ENCODE measurements around the gene GPRC5A. TPM values are rescaled to one million over a fixed set of nuclear protein-coding genes. Genes with fewer than 3 reads are reported as not detected.
"Not testable (repeated sequence)": the region's sequence is repeated elsewhere in the genome, so short reads cannot be mapped to it uniquely, and the experiment has no call there.

The GPRC5A gene, protein sequence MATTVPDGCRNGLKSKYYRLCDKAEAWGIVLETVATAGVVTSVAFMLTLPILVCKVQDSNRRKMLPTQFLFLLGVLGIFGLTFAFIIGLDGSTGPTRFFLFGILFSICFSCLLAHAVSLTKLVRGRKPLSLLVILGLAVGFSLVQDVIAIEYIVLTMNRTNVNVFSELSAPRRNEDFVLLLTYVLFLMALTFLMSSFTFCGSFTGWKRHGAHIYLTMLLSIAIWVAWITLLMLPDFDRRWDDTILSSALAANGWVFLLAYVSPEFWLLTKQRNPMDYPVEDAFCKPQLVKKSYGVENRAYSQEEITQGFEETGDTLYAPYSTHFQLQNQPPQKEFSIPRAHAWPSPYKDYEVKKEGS
- 10.4 and 15.1 TPM in 2 replicates for total RNA-seq

DNA sequence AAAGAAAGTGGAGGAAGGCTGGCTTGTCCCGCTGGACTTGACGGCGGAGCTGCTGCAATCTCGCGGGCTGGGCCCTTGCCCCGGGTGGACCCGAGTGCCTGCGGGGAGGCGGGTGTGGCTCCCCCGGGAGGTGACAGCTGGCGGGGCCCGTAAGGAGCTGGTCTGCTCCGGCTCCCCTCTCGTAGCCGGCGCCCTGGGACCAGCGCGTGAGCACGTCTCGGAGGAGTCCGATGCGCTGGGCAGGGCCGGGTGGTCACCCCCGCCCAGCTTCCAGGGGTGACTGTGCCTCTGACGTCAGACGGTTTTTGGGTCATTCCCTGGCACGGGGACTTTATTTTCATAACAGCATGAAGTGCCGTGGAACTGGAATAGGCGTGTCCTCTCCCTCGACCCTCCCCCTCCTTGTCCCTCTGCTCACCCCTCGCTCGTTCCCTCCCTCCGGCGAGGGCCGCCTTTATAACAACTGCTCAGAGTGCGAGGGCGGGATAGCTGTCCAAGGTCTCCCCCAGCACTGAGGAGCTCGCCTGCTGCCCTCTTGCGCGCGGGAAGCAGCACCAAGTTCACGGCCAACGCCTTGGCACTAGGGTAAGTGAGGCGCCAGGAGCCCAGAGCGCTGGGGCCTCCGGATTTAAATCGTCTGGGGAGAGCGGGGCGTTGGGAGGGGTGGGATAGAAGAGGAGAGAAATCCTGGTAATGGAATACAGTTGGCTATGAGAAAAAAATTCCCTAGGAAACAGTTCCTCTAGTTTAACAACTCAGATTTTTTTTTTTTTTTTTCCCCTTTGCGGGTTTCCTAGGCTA lies at the start of gene GPRC5A:
Gene GPRC5A, plus strand, starts transcription at position 483 of the 801 bp plus-strand sequence. CDS start 16,688 bp downstream, outside the sequence.
- DNase-seq (ENCODE audit: low read depth, low spot score) = peak; percentile 78

DNA sequence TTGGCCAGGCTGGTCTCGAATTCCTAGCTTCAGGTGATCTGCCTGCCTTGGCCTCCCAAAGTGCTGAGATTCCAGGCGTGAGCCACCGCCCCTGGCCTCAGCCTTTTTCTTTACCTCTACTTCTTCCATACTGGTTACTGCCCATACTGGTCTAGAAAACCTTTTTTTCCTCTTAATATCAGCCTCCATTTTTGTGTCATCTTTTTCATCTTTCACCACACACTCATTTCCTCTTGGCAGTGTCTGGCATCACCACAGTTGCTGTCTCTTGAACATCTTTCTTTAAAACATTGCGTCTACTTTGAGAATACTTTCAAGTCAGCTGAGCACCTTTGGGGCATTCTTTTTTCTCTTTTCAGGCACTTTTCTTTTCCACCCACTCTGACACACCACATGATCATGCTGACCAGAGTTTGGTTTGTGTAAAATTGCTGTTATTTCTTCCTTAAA lies 45.5 kb upstream of the GPRC5A start:
- DNase-seq (ENCODE audit: low read depth, low spot score) = no peak

DNA sequence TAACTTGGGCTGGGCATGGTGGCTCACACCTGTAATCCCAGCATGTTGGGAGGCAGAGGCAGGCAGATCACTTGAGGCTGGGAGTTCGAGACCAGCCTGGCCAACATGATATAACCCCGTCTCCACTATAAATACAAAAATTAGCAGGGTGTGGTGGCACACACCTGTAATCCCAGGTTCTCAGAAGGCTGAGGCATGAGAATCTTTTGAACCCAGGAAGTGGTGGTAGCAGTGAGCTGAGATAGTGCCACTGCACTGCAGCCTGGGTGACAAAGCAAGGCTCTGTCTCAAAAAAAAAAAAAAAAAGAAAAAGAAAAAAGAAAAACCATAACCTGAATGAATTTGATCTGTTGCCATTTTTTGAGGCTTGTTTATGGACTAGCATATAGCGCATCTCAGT lies 44.6 kb upstream of the GPRC5A start:
- DNase-seq (ENCODE audit: low read depth, low spot score) = not testable (repeated sequence)

DNA sequence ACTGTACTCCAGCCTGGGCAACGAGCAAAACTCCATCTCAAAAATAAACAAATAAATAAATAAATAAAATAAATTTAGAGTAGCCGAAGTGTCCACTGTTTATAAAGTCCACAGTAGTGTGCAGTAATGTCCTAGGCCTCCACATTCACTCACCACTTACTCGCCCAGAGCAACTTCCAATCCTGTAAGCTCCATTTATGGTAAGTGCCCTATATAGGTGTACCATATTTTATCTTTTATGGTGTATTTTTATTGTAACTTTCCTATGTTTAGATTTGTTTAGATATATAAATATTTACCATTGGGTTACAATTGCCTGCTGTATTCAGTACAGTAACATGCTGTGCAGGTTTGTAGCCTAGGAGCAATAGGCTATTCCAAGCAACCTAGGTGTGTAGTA lies 37.9 kb upstream of the GPRC5A start:
- no peak for DNase-seq (ENCODE audit: low read depth, low spot score)

DNA sequence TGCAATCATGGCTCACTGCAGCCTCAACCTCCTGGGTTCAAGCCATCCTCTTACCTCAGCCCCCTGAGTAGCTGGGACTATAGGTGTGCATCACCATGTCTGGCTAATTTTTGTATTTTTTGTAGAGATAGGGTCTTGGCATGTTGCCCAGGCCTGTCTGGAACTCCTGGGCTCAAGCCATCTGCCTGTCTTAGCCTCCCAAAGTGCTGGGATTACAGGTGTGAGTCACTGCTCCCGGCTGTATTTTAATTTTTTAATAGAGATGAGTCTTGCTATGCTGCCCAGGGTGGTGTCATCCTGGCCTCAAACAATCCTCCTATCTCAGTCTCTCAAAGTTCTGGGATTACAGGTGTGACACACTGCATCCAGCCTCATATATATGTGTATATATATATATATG lies 31.7 kb upstream of the GPRC5A start:
- no peak for DNase-seq (ENCODE audit: low read depth, low spot score)

DNA sequence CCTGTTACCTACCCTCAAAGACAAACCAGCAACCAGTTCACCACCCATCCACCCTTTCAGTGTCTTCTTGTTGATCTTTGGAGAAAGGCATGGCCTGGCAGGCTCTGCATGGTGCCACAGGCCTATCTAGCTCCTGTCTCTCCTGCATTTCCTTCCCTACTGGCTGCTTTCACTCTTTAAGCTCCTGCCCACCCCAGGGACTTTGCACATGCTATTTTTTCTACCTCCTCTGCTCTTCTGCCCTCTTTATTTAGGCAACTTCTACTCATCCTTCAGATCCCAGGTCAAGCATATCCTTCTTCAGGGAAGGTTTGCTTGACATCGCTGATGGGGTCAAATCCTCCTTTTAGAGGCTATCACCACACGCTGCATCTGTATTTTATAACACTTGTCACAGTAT lies 27.1 kb upstream of the GPRC5A start:
- DNase-seq (ENCODE audit: low read depth, low spot score) = no peak

DNA sequence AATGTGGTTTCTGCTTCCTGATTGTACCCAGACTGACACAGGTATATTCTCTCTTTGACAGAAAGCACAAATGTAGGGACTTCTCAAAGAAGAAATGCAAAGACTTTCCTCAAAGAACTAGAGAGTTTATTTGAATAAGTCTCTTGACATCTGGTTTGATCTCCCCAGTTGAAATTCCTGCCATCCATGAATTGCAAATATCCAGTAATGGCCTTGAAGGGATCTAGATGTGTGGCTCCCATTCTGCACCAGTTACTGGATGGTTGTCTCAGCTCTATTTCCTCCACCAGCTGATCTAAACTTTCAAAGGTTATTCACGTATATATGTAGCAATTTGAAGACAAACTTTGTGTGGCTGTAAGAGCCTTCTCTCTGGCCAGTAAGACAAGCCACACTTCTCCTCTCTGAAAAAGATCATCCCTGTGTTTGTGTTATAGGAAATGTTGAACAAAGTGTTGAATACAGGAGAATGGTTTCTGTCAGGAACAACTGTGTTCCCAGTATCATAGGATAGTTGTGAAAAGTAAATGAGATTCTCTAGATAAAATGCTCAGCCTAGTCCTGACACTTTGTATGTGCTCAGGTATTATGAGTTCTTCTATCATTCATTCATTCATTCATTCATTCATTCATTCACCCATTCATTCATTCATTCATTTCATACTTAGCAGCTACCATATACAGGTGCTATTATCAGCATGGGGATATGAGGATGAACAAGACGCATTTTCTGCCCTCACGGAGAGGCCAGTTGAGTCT lies 22.7 kb upstream of the GPRC5A start:
- DNase-seq (ENCODE audit: low read depth, low spot score) = no peak

DNA sequence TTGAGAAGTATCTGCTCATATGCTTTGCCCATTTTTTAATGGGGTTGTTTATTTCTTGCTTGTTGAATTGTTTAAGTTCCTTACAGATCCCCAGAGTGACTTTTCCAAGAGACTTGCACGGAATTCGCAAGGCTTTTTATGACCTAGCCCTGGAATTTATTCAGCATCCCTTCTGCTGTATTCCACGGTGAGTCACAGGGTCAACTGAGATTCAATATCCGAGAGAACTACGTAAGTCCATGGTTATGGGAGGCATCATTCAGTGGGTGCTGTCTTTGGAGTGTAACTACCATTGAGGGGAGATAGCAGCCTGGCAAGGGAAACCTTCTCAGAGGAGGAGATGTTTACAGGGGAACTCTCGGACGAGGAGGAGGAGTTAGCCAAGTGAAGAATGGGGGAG lies 20.9 kb upstream of the GPRC5A start:
- peak; percentile 39 for DNase-seq (ENCODE audit: low read depth, low spot score)

DNA sequence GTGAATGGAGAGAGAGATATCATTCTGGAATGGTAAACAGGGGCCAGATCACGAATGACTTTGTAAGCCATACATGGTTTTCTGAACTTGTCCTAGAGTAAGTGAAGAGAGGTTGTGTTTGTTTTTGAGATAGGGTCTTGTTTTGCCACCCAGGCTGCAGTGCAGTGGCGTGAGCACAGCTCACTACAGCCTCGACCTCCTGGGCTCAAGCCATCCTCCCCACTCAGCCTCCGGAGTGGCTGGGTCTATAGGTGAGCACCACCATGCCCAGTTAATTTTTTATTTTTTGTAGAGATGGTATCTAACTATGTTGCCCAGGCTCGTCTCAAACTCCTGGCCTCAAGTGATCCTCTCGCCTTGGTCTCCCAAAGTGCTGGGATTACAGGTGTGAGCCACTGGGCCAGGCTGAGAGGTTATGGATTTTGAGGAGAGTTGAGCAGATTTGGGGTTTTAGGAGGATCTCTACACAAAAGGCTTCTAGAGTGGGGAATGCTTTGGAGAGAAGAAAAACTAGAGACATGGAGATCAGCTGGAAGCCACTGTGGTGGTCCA lies 19.7 kb upstream of the GPRC5A start:
- DNase-seq (ENCODE audit: low read depth, low spot score) = no peak

DNA sequence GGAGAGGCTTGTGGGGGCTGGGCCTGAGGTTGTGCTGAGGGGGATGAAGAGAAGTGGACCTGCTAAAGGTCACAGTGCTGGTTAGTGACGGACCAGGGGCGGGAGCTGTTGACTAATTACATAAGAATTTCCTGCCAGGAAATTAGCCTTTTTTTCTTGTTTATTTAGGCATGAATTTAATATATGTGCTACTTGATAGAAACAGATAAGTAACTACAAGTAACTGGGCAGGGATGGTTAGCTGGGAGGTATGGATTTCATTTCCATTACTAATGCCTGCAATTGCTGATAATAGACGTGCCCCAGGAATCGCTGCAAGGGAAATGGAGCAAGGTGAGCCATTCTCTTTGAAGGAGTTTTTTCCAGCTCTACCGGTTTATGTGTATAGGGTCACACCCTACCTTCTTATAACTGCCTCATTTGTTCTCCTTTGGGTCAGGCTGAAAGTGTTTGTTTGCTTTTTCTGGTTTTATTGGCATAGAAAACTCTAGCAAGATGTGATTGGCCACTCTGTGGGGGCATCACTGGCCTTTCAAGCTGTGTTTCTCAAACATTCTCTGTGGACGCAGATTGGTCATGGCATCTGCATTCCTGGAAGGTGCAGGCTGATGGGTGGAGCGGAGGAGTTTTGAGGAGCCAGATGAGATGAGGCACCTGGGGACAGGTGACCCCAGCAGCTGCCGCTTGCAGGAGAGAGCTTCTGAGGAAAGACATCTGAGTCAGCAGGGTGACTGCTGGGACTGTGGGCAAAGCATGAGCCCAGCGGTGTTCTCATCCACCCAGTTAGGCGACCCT lies 19.0 kb upstream of the GPRC5A start:
- DNase-seq (ENCODE audit: low read depth, low spot score) = peak; percentile 77

DNA sequence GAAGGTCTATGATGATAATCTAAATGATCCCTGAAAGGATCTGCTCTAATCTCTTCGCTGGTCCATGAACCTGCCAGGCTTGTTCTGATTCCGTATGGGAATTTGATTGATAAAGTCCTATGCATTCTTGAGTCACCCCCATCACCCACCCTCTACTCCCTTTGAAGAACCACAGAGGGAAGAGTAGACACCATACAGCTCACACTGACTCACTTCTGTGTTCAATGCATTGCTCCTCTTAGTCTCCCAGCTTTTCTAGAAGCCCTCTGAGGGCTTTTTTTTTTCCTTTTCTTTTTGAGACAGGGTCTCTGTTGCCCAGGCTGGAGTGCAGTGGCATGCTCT lies 18.5 kb upstream of the GPRC5A start:
- DNase-seq (ENCODE audit: low read depth, low spot score) = no peak

DNA sequence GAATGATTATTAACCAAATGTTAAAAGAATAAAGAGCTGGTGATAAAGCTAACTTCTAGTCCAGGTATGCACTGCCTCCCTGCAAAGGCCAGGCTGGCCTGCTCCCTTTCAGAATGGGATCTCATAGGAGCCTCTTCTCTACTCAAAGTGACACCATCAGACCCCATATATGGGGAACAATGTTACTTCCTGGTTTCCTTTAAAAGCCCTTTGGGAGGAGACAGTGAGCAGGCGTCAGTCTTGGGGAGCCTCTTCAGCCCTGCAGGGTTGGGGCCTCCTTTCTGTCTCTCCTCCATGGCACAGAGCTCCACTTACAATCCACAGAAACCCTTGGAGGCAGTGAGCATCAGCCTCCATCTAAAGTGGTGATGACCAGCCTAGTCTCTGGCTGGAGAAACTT lies 17.3 kb upstream of the GPRC5A start:
- no peak for DNase-seq (ENCODE audit: low read depth, low spot score)

DNA sequence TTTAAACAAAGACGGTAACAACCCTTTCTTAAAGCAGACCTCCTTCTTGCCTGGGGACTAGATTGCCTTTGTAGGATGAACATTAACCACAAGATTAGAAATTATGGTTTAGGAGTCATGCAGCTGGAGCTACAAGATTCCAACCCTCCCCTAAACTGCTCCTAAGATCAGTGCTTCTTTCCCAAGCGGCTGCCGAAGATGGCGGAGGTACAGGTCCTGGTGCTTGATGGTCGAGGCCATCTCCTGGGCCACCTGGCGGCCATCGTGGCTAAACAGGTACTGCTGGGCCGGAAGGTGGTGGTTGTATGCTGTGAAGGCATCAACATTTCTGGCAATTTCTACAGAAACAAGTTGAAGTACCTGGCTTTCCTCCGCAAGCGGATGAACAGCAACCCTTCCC lies 16.1 kb upstream of the GPRC5A start:
- not testable (repeated sequence) for DNase-seq (ENCODE audit: low read depth, low spot score)

DNA sequence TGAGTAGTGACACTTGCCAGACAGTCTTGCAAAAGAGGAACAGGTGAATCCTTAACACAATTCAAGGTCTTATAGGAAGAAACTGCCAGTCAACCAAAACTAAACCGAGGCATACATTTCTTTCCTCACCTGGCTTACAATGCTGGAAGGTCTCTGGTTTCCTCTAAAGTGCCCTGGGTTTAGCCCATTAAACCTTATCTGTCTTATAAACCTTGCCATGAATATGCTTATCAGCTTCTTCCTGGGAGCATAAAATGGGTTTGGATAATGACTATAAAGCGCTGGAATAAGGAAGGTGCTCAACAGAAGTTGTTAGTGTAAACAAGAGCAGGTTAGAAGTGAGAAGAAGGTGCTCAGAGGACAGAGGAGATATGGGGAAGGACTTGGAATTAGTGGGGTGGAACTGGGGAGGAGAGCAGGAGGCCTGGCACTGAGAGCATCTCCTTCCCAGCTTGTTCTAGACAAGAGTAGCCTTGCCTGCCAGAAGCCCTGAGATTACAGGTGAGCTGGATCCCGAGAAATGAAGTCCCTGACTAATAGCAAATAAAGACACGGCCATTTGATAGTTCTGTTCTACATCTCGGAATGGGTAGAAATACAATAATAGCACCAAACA lies 14.1 kb upstream of the GPRC5A start:
- no peak for DNase-seq (ENCODE audit: low read depth, low spot score)

DNA sequence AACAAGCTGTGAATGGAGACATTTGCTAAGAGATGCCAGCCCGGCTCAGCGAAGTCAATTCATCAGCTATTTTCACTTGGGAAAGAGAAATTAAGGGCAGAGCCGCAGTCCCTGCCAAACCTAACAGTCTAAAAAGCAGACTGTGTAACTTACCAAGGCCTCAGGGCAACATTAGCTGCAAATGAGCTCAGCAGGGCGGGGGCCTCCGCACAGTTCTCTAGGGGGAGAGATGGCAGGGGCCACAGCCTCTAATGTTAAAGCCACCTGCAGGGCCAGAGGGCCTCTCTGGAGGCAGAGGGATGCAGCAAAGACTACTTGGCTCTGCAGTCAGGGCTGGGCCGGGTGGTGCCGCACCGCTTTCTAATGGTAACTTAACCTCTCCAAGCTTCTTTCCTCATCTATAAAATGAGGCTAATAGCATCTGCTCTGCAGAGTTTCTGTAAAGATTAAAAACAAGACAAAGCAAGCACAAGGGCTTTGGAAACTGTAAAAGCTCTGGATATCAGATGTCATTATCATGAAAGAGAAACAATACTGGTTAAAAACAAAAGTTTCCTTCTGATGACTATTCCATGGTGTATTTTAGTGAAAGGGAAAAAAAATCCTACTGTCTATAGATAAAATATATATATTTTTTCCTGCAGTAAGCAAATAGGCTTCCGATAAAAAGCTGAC lies 13.4 kb upstream of the GPRC5A start:
- no peak for DNase-seq (ENCODE audit: low read depth, low spot score)

DNA sequence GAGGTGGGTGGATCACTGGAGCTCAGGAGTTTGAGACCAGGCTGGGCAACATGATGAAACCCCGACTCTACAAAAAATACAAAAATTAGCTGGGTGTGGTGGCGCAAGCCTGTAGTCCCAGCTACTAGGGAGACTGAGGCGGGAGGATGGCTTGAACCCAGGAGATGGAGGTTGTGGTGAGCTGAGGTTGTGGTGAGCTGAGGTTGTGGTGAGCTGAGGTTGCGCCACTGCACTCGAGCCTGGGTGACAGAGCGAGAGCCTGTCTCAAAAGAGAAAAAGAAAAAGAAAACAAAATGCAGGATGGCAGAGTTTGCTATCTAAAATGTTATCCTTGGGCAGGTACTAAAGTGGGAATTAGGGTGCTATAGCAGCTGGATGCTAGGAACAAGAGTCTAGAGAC lies 10.8 kb upstream of the GPRC5A start:
- no peak for DNase-seq (ENCODE audit: low read depth, low spot score)

DNA sequence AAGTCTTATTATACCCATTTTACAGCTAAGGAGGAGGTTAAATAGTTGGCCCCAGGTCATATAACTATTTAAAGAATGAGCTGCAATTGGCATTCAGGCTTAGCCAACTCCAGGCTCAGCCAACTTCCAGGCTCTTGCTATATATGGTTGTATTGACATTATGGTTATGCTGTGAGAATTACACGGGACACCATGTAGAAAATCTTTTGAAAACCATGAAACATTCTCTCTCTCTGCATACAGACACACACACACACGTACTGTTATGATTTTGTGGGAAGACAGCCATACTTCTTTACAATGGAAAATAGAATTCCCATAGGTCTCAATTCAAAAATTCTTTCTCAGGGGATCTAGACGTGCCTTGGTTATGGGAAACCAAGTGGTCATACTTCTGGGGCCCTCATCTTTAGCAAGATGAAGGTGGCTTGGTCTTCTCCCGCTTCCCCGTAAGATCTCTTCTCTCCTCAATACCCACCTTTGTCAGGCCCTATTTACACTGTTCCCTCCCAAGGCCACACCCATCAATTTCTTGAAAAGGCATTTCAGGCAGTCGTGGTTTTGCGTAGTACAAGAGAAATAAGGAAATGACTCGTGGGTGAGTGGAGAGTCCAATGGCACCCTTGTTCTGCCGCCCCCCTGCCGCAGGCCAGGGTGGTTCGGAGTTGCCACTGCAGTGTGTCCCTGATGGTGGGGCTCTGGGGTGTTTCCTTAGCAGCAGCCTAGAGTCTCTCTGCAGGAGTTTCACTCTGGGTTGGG lies 10.0 kb upstream of the GPRC5A start:
- DNase-seq (ENCODE audit: low read depth, low spot score) = no peak

DNA sequence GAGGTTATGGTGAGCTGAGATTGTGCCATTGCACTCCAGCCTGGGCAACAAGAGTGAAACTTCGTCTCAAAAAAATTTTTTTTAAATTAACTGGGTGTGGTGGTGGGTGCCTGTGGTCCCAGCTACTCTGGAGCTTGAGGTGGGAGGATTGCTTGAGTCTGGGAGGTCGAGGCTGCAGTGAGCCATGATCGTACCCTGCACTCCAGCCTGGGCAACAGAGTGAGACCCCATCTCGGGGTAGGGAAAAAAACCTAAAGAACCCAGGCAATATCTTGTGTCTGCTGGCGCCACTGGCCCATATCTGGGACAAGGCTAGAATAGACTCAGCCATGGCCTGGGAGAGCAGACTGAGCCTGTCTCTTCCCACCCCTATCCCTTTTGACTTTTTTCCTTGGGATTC lies 9.1 kb upstream of the GPRC5A start:
- no peak for DNase-seq (ENCODE audit: low read depth, low spot score)

DNA sequence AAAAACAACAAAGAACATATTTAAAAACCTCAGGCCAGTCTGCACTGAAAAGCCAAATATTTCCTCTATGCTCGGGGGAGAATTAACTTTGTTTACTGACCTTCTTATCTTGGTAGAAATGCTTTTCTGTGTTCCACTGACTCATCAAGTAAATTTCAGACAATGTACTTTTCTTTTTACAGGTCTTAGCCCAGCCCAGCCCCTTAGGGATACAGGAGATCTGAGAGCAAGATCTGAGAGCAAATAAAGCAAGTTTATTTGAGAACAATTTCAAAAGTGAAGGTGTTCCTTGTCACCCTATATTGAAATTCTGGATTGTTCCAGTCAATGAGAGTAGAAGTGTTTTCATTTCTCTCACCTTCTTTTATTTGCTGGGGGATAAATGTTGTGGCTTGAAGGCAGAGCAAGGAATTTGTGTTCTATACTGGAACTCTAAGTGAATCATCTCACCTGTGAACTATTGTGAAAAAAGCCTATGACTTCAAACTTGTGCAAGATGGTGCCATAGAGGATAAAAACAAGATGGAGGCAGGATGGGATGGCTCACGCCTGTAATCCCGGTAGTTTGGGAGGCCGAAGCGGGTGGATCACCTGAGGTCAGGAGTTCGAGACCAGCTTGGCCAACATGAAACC lies 7.9 kb upstream of the GPRC5A start:
- DNase-seq (ENCODE audit: low read depth, low spot score) = peak; percentile 45
